Activated CD8-positive, alpha-beta memory T cell treated with anti-CD3 and anti-CD28 coated beads for 48 hours (primary cell): Measurements from ENCODE around the gene KCND2.
"Not testable (repeated sequence)": the region's sequence is repeated elsewhere in the genome, so short reads cannot be mapped to it uniquely, and the experiment has no call there.

Source experiments
- DNase-seq, 3 experiments: peaks; one replicate each; pipeline ENCODE4 v3.0.0-alpha.2; 2020; ENCODE audit warnings: low read depth in 2 of 3, low spot score in 2 of 3

KCND2 gene

DNA sequence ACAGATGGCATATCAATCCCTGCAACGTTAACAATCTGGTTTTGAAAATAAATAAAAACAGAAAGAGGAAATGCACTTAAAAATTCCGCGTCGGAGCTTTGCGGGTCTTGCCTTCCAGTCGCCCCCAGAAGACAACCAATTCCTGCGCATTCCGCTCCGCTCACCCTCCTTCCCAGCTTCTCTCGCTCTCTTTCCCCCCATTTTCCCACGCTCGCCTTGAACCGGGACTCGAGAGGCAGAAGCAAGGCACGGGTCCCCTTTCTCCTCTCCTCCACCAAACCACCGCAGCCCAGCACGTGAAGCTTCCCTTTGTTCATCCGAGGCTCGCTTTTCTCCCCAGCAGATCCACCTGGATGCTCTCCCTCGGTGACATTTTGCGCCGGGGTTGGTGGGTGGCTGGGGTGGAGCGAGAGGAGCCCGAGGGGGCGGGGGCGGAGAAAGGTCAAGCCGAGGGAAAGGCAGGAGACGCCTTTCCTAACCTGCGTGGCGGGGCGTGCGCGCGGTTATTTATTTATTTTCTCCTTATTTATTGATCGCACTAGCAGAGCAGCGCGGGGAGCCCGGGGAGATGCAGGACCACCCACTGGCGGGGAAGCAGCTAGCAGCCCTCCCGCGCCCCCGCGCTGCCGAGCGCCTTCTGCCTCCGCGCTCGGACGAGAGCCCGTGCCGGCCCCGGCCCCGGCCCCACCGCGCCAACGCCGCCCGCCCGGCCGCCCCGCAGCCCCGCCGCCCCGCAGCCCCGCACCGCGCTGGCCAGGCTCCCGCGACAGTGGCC lies at the start of gene KCND2:
KCND2 (plus strand) TSS at position 475 of the 775 bp plus-strand sequence.
- no peak for DNase-seq

- no peak for DNase-seq
These were observed 46.8 kb upstream of the KCND2 start for GRCh38 chr7:120226188-120226587.

DNA sequence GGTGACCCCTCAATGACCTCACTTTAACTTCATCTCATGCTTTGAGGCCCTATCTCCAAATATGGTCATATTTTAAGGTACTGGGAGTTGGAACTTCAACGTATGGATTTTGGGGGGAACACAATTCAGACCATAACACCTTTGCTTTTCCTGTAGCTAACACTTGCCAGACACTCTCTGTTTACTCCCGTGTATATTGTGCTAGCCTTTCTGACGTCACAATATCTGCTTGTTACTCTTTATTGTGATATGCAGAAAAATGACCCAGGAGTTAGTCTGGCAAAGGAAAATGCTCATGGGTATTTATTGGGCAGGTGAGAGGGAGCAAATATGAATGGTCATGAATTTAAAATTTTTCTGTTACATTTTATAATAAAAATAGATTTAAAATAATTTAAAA lies 45.7 kb upstream of the KCND2 start:
- DNase-seq = no peak

GRCh38 chr7:120229084-120229483 lies 43.9 kb upstream of the KCND2 start:
- DNase-seq = no peak

GRCh38 chr7:120233338-120233737 lies 39.6 kb upstream of the KCND2 start:
- no peak for DNase-seq

GRCh38 chr7:120240350-120240749 lies 32.6 kb upstream of the KCND2 start:
- DNase-seq = not testable (repeated sequence)

DNA sequence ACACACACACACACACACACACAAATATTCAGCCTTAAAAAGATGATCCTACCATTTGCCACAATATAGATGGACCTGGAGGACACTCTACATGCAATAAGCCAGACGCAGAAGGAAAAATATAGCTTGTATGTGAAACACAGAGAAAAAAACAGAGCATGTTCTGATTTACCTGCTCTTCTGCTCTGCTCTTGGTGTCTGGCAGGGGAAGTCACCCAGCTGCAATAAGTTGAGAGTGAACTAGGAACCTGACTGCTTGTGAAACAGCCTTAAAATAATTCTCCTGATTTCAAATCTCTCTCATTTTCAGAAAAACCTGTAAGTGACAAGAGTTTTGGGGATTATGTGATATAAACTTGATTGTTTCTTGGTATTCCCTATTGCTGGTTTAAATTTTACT lies 31.0 kb upstream of the KCND2 start:
- no peak for DNase-seq

DNA sequence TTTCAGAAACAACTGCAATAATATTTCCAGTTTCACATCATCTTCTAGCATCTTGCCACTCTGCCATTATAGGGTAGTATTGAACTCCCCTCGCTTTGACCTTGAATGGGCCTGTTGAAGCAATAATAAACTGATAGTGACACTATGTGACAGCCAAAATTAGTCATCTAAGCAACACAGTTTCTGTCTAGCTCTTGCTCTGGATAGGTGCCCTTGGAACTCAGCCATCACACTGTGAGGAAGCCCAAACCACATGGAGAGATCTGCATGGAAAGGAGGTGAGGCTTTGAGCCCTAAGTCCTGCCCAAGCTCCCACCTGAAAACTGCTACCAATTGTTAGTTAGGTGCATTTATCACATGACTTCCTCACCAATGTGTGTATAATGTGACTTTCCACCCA lies 18.1 kb upstream of the KCND2 start:
- no peak for DNase-seq

DNA sequence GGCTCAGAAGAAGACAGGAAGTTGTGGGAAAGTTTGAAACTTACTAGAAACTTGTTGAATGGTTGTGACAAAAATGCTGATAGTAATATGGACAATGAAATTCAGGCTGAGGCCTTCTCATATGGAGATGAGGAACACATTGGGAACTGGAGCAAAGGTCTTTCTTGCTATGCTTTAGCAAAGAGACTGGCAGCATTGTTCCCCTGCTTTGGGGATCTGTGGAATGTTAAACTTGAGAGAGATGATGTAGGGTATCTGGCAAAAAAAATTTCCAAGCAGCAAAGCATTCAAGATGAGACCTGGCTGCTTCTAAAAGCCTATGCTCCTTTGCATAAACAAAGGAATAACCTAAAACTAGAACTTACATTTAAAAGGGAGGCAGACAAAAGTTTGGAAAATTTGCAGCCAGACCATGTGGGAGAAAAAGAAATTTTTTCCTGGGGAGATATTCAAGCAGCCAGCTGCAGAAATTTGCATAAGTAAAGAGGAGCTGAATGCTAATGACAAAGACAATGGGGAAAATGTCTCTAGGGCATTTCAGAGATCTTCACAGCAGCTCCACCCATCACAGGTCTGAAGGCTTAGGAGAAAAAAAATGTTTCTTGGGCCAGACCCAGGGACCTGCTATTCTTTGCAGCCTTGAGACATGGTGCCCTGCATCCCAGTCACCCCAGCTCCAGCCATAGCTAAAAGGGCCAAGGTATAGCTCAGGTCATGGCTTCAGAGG lies 16.5 kb upstream of the KCND2 start:
- DNase-seq = no peak

DNA sequence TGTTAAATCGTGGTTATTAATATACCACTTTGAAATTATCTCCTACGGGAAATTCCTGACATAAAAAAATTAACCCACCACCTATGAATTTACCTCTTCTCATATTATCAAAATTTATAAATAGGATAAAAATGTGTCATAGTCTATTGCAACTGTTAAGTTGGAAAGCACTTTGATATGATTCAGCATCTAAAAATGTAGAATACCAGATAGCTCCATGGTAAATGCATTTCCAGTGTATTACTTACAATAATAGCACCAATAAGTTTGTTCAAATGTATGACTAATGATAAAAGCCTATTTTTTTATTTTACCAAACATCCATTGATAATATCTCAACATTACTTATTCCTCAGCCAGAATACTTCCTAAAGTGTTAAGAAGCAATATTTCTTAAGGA lies 13.6 kb upstream of the KCND2 start:
- no peak for DNase-seq

GRCh38 chr7:120260111-120260510 lies 12.9 kb upstream of the KCND2 start:
- DNase-seq = no peak

DNA sequence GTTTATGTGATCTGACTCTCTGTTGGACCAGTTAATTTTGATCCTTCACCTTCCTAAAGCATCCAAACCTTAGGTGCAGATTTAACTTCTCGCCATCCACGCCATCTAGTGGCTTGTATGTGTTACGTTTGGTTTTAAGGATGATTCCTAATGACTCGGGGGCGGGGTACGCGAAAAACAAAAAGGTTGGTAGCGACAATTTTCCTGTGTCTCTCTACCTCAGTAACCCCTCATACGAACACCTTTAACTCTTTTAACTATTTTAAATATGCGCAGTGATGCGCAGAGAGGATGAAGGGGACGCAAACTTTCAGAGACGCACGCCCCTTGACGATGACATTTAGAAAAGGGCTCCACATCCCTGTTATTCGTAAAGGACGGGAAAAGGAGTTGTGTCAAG lies 714 bp upstream of the KCND2 start:
- no peak for DNase-seq

- no peak for DNase-seq
These were observed 551 bp downstream of the KCND2 start for GRCh38 chr7:120273476-120273975.

DNA sequence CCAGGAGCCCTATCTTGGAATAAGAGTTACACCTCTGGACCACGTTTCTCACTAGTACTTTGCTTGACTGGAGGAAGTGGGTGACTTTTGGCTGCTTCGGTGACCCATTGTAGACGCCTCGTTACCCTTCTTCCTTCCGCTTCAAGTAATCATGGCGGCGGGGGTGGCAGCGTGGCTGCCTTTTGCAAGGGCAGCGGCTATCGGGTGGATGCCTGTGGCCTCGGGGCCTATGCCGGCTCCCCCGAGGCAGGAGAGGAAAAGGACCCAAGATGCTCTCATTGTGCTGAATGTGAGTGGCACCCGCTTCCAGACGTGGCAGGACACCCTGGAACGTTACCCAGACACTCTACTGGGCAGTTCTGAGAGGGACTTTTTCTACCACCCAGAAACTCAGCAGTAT lies 1.5 kb downstream of the KCND2 start:
- no peak for DNase-seq

GRCh38 chr7:120274899-120275298 lies 1.9 kb downstream of the KCND2 start:
- no peak for DNase-seq

DNA sequence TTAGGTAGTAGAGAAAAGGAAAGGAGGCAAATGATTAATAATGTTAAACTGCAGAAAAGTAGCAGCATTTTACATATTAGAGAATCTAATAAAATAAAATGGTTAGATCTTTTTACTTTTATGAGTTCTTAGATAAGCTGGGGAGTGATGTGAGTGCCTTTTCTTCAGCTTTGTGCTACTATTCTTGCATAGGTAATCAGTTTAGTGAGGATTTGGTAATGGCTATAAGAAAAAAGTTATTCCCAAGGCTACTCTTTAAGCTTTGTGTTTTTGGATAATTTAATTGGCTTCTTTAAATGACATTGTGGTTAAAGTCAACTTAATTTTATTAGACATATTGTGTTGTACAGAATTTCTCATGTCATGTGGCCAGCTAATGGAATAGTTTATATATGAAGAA lies 3.7 kb downstream of the KCND2 start:
- no peak for DNase-seq

GRCh38 chr7:120278773-120279172 lies 5.8 kb downstream of the KCND2 start:
- no peak for DNase-seq

GRCh38 chr7:120280743-120281142 lies 7.8 kb downstream of the KCND2 start:
- no peak for DNase-seq

- no peak for DNase-seq
These were observed 20.1 kb downstream of the KCND2 start for GRCh38 chr7:120293027-120293426.

DNA sequence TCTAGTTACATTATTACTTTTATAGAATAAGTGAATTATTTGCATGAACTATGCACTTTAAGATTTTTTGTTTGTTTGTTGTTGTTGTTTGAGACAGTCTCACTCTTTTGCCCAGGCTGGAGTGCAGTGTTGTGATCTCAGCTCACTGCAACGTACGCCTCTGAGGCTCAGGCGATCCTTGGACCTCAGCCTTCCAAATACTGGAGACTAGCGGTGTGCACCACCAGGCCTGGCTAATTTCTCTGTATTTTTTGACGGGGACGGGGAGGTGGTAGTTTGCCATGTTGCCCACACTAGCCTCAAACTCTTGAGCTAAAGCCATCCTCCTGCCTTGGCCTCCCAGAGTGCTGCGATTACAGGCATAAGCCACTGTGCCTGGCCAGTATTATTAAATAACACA lies 29.2 kb downstream of the KCND2 start:
- no peak for DNase-seq

- no peak for DNase-seq
These were observed 30.1 kb downstream of the KCND2 start for GRCh38 chr7:120303105-120303504.

DNA sequence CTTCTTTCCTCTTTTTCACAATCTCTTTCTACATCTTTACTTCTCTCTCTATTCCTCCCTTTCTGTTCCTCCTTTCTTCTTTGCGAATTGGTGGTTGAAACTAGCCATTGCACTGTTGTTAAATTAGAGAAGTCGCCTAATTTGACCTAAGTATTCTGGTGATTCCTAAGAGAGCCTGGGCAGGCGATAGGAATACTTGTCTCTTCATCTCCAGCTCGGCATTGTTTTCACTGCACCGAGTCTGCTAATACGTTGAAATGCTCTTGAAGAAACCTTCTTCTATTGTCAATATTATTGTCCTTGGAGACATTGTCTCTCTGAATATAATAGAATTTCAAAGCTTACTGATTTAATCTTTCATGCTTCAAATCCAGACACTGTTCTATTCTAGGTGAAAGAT lies 31.7 kb downstream of the KCND2 start:
- DNase-seq = no peak
